ENCODE measurements around the gene RRP15.

- TF ChIP-seq CTCF (conservative IDR thresholded peaks at IDR 0.05; ENCODE audit: low read depth in 2 of 2) (no peak), CREB1 (CRISPR knock-in tag; IDR thresholded peaks at IDR 0.05; ENCODE audit: low read depth) (no peak), EZH2 (IDR thresholded peaks at IDR 0.05; ENCODE audit: low read depth, unreplicated experiment) (no peak), REST (IDR thresholded peaks at IDR 0.05; ENCODE audit: unreplicated experiment) (no peak), POLR2AphosphoS5 (IDR thresholded peaks at IDR 0.05; ENCODE audit: low read depth) (no peak), EZH2phosphoT487 (IDR thresholded peaks at IDR 0.05; ENCODE audit: unreplicated experiment) (no peak), JUNB (IDR thresholded peaks at IDR 0.05; ENCODE audit: unreplicated experiment) (no peak), ZNF114 (CRISPR knock-in tag; IDR thresholded peaks at IDR 0.05) (no peak), ETS1 (IDR thresholded peaks at IDR 0.05) (no peak), ZNF462 (CRISPR knock-in tag; IDR thresholded peaks at IDR 0.05) (no peak), NANOG (IDR thresholded peaks at IDR 0.05; ENCODE audit: borderline replicate concordance) (no peak), ZNF331 (CRISPR knock-in tag; IDR thresholded peaks at IDR 0.05; ENCODE audit: low read depth) (no peak), STAT1 (IDR thresholded peaks at IDR 0.05; ENCODE audit: unreplicated experiment) (no peak)
Observed at GRCh38 chr1:218355278-218355677, 70.2 kb downstream of the RRP15 start.
